HT1080 (cell line): Measurements from ENCODE around the gene AGAP5. TPM values are rescaled to one million over a fixed set of nuclear protein-coding genes. Genes with fewer than 3 reads are reported as not detected.

Source experiments
- DNase-seq: peaks from one replicate; pipeline ENCODE4 v3.0.0-alpha.2; 2015; ENCODE audit warnings: low read depth
- small RNA-seq: library from RNA; depleted of rRNA; stranded (forward); fragments of <200 nt; gene quantifications from one replicate; pipeline ENCODE3, GENCODE V24; 2014
- total RNA-seq: library from RNA; depleted of rRNA; stranded (reverse); fragments of >200 nt; shearing (Covaris generic); gene quantifications from 2 replicates; pipeline ENCODE4 v1.2.3, GENCODE V29; 2014; rRNA removed

The AGAP5 gene
- total RNA-seq, 1 experiment from 2014 or later: 1.6 TPM

DNA sequence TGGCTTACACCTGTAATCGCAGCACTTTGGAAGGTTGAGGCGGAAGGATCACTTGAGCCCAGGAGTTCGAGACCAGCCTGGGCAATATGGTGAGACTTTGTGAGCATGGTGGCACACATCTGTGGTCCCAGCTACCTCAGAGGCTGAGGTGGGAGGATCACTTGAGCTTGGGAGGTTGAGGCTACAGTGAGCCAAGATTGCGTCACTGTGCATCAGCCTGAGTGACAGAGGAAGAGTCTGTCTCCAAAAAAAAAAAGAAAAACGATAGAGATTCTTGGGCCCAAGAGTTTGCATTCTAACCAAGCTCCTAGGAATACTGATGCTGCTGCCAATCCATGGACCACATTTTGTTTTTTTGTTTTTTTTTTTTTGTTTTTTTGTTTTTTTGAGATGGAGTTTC, 68.7 kb downstream of the AGAP5 start:
- no peak for DNase-seq

DNA sequence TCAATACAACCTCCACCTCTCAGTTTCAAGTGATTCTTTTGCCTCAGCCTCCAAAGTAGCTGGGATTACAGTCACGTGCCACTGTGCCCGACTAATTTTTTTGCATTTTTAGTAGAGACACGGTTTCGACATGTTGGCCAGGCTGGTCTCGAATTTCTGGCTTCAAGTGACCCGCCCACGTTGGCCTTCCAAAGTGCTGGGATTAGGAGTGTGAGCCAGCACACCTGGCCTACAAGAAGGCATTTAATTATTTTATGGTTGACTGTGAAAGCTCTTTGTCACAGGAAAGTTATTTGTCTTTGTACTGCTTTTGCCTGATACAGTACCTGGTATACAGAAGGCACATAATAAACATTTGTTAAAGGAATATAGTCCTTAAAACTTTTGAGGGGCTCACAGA, 69.5 kb downstream of the AGAP5 start:
- no peak for DNase-seq

DNA sequence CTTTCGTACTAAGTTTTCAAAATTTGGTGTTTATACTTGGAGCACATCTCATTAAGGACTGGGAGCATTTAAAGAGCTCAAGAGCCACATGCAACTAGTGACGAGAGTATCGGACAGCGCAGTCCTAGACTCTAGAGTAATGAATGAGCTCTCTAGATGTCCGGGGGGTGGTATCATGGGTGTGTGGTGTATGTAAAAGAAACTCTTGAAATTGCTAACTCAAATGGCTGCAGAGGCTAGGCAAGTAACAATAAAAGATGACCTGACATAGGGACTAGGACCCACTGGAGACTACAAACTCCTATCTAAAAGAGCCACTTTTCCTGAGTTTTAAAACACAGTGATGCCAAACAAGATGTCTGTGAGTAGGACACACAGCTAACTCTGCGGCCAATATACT, 70.6 kb downstream of the AGAP5 start:
- DNase-seq: no peak

DNA sequence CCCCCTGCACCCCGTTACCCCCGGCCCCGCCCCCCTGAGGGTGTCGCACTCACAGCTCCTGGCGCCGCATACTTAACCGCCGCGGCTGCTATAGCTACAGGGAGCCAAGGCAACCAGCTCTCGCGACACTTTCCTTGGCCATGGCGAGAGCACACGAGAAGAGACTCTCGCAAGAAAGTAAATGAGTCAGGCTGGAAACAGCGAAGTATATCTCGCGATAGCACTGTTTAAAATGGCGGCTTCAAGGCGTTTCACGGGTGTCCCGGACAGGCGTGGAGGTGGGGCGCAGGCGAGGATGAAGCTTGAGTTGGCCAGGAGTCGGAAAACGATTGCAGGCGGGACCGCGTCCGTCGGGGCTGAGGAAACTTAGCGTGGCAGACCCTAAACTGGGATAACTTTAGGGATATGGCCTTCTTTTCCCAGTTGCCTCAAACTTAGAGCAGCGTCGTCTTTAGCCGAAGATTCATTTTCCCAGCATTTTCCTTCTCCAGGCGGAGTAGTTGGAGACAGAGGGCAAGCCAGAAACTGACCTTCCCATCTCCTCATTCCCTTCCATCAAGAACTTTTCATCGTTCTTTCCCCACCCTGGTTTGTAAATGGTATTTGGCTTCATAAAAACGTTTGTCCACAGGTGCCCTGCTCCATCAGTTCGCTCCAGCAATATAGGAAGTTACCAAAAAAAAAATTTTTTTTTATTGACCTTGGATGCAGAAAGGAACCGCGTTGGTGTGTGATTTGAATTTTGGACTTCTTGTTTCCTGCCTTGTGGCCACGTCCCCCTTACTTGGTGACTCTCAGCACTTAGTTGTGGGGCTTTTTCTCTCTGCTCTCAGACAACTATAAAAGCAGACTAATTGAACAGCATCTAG, 71.8 kb downstream of the AGAP5 start:
- peak; percentile 93 for DNase-seq

DNA sequence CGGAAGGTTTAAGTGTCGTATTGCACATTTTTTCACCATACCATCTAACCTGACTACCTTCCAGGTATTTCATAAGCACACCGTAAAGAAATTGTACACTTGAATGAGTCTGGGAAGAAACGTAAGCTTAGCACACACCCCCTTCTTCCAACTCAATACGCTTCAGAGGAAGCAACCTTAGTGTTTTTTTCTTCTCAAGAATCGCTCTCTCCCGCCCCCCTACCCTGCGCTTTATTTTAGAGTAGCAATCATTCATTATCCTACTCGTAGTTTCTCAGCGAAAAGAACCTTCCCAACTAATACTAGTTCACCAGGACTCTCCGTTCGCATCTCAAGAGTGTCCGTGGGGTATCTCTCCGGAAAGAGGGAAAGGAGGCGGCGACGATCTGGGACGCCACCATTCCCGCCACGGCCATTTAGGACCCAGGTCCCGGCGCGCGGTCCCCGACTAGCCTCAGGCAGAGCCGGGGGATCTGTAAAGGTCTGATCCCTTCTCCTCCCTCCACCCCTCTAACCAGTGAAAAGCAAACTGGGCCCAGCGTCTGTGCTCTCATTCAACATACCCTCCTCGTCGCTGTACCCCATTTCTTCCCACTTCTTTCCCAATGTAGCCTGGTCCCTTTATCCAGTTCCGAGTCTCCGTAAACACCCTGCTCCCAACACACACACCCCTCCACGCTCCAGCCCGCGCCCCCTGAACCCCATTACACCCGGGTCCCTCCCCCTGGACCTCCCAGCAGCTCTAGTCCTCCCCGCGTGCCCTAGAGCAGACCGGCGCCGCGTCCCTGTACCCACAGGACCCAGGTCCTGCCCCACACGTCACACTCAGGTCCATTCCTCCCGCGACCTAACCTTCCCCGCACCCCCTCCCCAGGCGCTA, 72.7 kb downstream of the AGAP5 start:
- DNase-seq: peak; percentile 34

Small RNAs within 50 kb of the gene (small RNA-seq; reads per million reads assigned to genes)
- gene AC022400.4: not detected
- gene RNA5SP320: not detected

Other genes starting within 250 kb of the AGAP5 start
- 9.2 and 19.1 TPM in 2 replicates for gene PPP3CB, start 202.1 kb downstream of the AGAP5 start, total RNA-seq
- gene USP54, start 106.8 kb downstream of the AGAP5 start, total RNA-seq: 12.4 and 15.9 TPM in 2 replicates
- gene MYOZ1, start 56.6 kb downstream of the AGAP5 start, total RNA-seq: not detected in 2 replicates
- 0.11 TPM in 1 of 2 replicates, not detected in the other for gene SYNPO2L, start 42.1 kb downstream of the AGAP5 start, total RNA-seq
- gene SEC24C, start 46.3 kb upstream of the AGAP5 start, total RNA-seq: 100 and 116 TPM in 2 replicates
- 89.6 and 110 TPM in 2 replicates for gene CHCHD1, start 83.9 kb upstream of the AGAP5 start, total RNA-seq
- gene ZSWIM8, start 87.5 kb upstream of the AGAP5 start, total RNA-seq: 51.0 and 51.9 TPM in 2 replicates
- gene NDST2, start 113.5 kb upstream of the AGAP5 start, total RNA-seq: 23.1 and 28.7 TPM in 2 replicates
- 27.5 and 32.4 TPM in 2 replicates for gene CAMK2G, start 176.4 kb upstream of the AGAP5 start, total RNA-seq
- 504 and 552 TPM in 2 replicates for gene PLAU, start 213.0 kb upstream of the AGAP5 start, total RNA-seq